Cerebellar cortex (tissue), 1 donor: Measurements from ENCODE around the gene GLT8D2.
A peak's percentile ranks its signal among the peaks of the same experiment; 100 is the strongest.

ENCODE experiments used
- DNase-seq: peaks from one replicate; pipeline ENCODE4 v3.0.0-alpha.2; 2015; ENCODE audit warnings: low spot score

The GLT8D2 gene, protein sequence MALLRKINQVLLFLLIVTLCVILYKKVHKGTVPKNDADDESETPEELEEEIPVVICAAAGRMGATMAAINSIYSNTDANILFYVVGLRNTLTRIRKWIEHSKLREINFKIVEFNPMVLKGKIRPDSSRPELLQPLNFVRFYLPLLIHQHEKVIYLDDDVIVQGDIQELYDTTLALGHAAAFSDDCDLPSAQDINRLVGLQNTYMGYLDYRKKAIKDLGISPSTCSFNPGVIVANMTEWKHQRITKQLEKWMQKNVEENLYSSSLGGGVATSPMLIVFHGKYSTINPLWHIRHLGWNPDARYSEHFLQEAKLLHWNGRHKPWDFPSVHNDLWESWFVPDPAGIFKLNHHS

DNA sequence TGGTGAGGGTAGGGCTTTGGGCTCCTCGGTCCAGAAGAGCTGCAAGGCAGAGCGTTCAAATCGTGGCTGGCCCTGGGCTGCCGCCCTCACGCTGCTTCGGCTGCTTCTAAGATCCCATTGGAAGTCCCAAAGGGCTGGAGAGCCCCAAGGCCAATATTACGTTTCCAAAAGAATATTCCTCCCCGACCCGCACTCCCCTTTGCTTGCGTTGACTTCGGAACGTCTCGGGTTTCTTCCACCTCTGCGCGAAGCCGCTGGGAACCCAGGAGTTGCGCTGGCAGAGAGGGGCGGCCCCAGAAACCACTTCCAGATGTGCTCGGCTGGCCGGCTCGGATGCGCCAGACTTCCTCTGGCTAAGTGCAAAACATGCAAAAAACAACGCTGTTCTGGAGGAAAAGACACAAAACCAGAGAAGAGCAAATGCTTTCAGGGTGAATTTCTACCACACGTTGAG lies at the start of gene GLT8D2:
Gene GLT8D2 (minus strand): TSS at position 285 of the 454 bp plus-strand sequence. CDS start 30,539 bp downstream, outside the sequence.
- peak; percentile 31 for DNase-seq

DNA sequence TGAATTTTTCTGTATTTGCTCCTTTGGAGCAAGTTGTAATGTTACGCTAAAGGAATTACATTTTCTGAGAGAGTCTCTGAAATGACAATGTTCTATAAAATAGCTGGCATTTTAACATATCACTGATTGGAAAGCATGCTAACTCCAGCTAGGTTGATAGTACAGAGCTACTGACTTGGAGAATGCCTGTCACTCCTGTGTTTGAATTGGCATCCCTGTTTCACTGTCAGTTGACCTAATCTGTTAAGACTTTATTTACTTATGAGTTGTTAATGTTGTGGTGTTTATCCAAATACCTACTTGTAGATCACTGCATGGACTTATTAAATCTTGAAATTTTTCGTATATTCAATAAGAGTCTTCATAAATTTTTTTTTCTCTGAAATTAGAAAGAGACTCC lies 48.0 kb upstream of the GLT8D2 start:
- no peak for DNase-seq

DNA sequence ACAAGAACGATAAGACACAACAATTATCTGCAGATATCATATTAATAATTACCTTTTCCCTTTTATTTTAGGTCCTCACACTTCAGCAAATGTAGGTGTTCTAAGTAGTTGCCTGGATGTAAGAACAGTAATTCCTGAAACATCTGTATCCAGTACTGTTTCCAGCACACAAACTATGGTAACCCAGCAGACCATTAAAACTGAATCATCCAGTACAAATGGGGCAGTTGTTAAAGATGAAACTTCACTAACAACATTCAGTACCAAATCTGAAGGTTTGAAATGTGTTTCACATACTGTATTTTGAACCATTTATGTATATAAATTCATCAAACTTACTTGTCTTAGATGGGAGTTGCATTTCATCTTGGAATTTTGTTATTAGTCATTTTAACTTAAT lies 45.3 kb upstream of the GLT8D2 start:
- no peak for DNase-seq

DNA sequence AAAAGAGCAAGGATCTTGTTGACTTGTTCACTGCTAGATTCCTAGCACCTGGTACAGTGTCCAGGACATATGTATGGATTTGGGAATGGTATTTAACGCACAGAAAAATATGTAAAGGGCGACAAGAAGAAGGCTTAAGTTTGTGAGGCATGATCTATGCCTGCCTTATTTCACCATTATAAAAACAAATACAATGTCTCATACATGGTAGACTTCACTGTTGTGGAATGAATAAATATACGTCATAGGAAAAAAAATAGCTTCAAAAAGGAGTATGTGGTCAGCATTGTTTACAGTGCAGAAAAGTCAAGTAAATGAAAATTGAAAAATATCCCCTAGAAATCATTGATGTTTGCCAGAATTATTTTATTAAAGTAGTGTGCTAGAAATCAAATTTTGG lies 44.3 kb upstream of the GLT8D2 start:
- no peak for DNase-seq

DNA sequence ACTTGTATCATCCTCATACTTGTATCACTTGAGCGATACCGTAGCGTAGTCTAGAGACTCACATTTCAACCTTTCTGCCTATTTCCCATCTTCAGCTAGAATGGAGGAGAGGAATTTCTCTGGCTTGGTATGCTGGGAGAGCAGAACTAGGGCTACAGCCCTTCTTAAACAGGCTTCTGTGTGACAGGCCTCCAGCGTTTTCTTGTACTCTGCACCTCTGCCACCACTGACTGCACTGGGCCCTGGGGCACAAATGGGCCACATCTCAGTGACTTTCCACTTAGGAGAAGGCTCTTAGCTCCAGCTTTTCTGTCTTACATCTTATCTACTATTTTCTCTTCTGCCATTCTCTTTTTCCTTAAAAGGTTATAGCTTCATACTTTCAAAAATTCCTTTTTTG lies 41.1 kb upstream of the GLT8D2 start:
- no peak for DNase-seq

DNA sequence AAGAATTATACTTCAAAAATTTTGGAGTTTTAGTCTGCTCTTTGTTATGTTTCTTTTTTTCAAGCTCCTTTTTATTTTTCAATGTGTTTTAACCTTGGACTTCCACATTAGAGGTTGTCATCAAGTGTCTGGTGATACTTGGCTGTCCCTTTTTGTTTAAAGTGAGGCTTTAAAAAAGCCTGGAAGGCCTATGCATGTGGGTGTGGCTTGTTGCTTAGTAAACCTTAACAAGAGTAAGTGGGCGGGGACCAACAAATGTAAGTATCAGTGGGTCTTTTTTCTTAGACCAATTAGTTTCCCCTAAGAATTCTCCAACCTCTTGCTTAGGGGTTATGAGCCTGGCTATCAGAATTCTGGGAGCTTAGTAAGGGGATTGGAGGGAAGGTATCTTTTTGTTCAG lies 40.7 kb upstream of the GLT8D2 start:
- DNase-seq, result no peak

DNA sequence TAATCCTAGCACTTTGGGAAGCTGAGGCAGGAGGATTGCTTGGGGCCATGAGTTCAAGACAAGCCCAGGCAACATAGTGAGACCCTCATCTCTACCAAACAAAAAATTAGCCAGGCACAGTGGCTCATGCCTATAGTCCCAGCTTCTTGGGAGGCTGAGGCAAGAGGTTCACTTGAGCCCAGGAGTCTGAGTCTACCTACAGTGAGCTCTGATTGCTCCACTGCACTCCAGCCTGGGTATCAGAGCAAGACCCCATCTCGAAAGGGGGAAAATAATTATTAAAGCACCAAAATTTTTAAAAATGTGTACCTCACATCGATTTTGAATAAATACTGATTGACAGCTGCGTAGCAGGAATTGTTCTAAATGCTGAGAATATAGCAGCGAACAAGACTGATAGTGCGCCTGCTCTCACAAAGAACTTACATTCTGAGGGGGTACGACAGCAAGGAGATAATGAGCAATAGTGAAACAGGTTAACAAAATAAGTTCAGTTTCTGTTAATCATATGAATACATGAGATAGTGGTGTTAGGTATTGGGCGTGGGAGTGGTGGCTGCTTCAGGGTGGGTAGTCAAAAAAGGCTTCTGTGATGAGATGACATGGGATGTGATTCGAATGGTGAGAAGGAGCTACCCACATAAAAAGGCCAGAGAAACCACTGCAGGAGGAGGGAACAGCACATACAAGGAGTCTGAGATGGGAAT lies 33.9 kb upstream of the GLT8D2 start:
- DNase-seq, result no peak

DNA sequence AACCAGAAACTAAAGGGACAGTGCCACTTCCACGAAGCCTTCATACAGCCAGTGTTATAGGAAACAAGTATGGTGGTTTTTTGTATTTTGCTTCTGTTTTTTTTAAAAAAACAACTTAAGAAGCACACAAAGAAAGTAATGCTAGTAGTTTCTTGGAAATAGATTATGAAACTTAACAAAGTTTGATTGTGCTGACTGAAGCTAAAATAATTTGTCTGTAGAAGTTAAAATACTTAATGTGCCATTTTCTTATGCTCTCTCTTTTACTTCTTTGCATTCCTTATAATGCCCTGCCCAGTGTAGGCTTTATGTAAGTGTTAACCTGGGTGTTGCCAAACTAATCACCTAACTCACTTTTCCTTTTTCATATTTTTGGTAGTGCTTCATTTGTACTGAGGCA lies 30.8 kb upstream of the GLT8D2 start:
- DNase-seq, result no peak

DNA sequence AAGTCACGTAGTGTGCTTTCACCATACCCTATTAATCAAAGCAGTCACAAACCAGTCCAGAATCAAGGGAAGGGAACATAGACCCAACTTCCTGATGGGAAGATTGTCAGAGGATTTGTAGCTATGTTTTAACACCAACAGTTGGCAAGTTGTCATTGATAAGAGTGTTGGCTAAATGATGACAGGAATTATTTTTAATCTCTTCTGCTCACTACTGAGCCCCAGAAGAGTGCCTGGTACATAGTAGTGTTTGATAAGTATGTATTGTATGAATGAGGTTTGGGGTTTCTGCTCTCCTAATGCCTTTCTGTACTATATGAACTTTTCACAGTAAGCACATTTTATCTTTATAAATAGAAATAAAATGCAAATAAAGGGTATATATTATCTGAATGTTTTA lies 29.0 kb upstream of the GLT8D2 start:
- no peak for DNase-seq

DNA sequence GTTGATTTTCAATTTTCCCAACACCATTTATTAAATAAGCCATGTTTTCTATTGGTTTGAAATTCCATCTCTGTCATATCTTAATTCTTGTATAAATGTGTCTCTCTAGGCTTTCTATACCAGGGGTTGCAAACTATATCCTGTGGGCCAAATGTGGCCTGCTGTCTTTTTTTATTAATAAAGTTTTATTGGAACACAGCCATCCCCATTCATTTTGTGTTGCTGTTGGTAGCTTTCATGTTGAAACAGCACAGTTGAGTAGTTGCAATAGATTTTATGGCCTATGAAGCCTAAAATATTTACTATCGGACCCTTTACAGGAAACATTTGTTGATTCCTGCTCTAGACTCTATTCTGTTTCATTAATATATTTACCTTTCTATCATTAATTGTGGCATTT lies 23.7 kb upstream of the GLT8D2 start:
- no peak for DNase-seq

DNA sequence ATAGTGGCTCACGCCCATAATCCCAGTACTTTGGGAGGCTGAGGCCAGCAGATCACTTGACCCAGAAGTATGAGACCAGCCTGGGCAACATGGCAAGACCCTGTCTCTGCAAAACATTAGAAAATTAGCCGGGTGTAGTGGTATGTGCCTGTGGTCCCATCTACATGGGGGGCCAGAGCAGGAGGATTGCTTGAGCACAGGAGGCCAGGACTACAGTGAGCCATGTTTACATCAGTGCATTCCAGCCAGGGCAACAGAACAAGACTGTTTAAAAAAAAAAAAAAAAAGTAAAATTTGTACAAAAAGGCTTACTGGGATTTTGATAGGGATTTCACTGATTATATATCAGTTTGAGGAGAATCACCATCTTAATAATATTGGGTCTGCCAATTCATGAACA lies 22.1 kb upstream of the GLT8D2 start:
- no peak for DNase-seq

DNA sequence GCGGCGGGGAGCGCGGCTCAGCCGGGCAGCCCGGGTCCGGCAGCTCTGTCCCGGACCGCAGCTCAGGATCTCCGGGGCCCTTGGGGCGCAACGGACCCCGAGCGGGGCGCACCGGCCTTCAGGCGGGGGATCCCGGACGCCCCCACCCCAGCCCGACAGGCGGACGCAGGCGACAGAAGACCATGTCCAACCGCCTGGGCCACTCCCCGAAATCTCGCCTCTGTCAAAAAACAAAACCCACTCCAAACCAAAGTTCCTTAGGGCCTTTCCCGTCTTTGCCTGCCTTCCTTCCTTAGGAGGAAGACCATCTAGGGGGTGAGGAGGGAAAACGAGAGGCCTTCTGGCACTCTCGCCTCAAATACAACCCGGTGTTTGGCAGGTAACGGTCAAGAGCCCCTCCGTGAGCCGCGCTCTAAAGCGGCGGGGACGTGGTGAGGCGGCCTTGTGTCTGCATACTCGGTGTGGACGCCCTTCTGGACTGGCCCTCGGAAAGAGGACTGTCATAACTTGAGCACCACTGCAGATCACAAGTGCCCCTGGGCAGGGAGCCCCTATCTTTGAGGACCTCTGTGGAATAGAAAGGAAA lies 14.9 kb upstream of the GLT8D2 start:
- no peak for DNase-seq

DNA sequence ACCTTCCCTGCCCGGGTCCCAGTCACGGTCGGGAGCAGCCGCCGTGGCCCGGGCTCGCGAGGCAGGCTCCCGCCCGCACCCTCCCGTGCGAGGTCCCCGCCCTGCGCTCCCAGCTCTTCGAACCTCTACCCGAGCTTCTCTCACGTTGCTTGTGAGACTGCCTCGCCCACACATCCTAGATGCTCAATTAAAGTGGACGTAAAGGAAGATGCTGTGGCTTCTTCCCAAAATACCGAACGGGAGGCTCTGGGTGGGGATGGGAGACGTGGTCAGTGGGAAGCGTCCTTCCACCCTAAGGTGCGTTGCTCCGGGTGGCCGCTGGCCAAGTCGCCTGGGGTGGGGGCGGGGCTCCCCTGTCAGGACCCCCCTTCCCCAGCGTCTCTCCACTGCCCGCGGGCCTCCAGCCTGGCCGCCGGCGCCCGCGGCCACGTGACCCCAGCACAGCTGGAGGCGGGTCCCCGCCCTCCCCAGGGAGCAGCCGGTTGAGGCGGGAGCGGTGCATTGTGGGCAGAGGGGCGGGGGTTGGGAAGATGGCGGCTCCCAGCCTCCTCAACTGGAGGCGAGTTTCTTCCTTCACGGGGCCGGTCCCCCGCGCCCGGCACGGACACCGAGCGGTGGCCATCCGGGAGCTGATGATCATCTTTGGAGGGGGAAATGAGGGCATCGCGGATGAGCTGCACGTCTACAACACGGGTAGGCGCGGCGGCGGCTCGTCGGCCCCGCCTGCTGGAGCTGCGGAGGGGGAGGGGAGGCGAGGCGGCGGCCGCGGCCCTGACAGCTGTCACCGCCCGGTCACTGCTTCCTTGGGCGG lies 14.2 kb upstream of the GLT8D2 start, which contains the start of gene HCFC2:
Gene HCFC2 (plus strand): TSS at position 501 of the 811 bp plus-strand sequence. CDS start 30 bp downstream, at position 531.
- DNase-seq, result peak; percentile 64

DNA sequence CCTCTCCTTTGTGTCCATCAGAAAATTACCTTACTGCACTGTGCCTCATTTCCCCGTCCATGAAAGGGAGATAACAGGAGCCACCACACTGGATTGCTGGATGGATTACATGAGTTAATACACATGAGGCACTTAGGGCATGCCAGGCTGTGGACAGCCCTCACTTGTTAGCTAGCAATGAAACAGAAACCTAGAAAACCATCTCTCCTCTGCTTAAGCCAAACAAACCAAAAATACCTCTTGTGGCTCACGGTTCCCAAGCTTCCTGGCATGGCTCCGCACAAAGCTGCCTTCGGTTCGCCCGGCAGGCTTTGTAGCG lies 13.7 kb upstream of the GLT8D2 start:
- no peak for DNase-seq

DNA sequence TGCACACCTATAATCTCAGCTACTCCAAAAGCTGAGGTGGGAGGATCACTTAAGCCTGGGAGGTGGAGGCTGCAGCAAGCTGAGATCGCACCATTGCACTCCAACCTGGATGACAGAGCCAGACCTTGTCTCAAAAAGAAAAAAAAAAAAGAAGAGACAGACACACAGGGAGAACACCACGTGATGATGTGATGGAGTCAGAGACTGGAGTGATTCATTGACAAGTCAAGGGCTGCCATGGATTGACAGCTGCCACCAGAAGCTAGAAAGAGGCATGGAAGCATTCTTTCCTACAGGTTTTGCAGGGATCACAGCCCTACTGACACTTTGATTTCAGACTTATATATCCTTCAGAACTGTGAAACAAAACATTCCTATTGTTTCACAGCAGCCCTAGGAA lies 10.8 kb upstream of the GLT8D2 start:
- no peak for DNase-seq

DNA sequence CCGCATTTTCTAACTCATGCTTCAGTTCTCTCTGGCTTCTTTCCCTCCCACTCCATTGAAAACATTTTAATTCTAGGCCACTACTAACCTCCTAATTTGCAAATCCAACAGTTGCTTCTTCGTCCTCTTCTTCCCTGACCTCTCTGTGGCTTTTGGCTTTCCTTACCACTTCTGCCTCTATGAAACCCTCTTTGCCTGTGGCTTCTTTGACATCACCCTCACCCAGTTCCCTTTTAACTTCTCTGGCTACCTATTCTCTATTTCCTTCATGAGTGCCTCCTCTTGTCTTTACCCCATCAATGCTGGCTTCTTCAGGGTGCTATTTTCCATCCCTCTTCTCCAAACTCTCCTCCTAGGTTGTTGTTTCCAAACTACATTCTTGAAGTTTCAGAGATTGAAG lies 10.0 kb upstream of the GLT8D2 start:
- DNase-seq, result no peak

DNA sequence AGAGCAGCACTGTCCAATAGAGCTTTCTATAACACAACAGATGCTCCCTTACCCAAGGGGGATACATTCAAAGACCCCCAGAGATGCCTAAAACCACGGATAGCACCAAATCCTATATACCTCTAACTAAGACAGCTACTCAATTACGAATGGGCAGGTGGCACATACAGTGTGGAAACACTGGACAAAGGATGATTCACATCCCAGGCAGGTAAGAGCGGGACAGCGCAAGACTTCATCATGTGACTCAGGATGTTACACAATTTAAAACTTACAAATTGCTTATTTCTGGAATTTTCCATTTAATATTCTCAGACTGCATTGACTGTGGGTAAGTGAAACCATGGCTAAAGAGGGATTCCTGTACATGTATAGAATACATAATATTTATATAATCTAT lies 8.8 kb upstream of the GLT8D2 start:
- DNase-seq, result no peak

DNA sequence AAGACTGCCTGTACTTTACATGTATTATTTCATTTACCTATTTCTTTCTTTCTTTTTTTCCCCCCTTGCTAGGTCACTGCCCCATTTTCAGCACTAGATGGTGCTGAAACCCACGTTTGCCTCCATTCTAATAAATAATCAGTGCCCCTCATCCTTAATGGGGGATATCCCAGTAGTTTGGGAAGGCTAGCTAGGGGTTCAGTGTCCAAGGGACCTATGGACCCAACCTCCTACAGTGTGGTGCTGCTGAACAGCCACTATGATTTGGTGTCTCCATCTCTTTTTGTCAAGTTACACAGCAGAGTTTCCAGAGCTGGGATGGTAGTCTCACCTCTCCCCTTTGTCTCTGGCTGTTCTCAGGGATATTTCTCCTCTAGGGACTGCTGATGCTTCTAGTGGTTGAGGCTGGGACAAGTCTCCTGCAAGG lies 7.8 kb upstream of the GLT8D2 start:
- peak; percentile 44 for DNase-seq

DNA sequence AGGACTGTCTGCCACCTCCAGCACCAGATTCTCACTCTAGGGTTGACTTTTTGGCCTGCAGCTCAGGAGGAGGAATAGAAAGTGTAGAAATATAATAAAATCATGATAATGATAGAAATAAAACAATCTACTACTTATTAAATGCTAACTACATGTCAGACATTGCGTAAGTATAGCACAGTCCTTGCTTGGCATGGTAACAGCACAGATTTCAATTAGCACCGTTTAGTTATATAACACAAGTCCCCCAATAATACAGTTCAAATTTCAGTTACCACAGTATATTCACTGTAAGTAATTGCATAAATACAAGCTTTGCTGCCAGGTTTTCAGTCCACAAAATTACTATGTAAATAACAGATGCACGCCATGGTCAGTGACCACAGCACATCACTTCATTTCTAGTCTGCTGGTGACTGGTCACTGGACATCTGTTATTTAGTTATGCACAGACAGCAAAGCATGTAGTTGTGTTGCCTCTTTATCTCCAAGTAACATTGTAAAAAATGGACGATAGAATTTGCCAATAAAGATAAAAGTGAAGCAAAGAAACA lies 6.5 kb upstream of the GLT8D2 start:
- DNase-seq, result no peak

DNA sequence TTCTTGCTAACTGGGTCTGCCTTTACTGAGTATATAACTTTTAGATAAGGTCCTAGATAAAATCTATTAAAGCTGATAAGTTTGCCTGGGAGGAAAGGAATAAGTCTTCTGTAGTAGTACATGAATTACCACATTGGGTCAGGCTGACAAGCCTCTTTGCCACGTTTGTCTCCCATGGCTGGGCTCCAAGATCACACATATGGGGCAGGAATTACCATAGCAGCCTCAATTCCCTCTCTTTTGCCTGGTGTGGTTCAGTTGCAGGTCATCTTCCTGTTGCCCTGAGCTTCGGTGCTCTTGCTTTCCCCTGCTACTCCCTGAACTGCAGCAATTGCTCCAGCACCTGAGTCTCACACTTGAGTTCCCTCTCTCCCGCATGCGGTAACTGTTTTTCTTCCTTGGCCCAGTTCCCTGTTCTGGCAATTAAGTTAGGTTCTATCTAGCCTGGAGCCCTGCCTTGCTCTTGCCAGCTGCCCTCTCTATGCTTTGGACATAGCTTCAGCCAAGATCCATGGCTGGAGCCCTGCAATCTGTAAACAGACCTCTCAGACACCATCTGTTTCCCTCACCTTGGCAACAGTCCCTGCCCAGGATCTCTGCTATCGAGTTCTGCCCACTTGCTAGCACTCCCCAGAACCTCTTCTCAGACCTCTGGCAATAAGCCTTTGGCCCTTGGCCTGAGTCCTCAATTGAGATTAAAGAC lies 5.8 kb upstream of the GLT8D2 start:
- peak; percentile 99 for DNase-seq

DNA sequence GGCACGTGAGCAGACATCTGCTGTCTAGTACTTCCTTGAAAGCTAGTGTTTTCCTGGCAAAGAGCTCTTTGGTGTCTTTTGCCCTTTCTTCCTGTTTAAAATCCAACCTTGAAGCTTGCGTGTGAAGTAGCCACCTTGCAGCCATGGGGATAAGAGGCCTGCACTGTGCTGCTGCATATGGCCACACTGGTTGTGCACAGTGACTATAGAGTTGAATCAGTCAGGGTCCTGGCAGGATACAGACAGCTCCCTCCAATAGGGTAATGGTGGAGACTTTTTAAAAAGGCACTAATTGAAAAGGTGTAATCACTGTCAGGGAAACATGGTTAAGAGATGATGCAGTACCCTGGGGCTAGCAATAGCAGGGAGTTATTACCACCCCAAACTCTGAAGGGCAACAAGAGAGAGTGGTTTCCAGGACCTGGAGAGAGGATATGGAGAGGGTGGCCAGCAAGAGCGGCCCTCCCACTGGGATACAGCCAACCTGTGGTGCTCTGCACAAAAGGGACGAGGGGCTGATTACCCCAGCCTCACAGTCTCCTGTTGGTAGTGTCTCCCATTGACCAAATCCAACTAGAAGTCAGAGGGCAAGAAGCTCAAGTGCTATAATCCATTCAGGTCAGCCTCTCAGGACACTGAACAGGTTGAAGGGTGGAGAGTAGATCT lies 4.8 kb upstream of the GLT8D2 start:
- DNase-seq, result no peak
